Osteocyte (in vitro differentiated cells): Measurements from ENCODE around the gene MPP2. TPM values are rescaled to one million over a fixed set of nuclear protein-coding genes. Genes with fewer than 3 reads are reported as not detected.
A peak's percentile ranks its signal among the peaks of the same experiment; 100 is the strongest.

Experiments used
- DNase-seq: peaks from one replicate; pipeline ENCODE4 v3.0.0; 2021; ENCODE audit warnings: mixed read lengths; ENCODE audit not compliant: unreplicated experiment; ENCODE audit errors: extremely low spot score
- H3K27ac Mint-ChIP-seq: one replicate; pipeline ENCODE4 v1.8.0; 2021; ENCODE audit warnings: mild to moderate bottlenecking, mixed read lengths; ENCODE audit not compliant: unreplicated experiment
- H3K27me3 Mint-ChIP-seq: one replicate; pipeline ENCODE4 v1.8.0; 2021; ENCODE audit warnings: mixed read lengths; ENCODE audit not compliant: unreplicated experiment
- H3K36me3 Mint-ChIP-seq: one replicate; pipeline ENCODE4 v1.8.0; 2021; ENCODE audit warnings: mixed read lengths; ENCODE audit not compliant: unreplicated experiment
- H3K4me1 Mint-ChIP-seq: one replicate; pipeline ENCODE4 v1.8.0; 2021; ENCODE audit warnings: mixed read lengths; ENCODE audit not compliant: unreplicated experiment
- H3K4me3 Mint-ChIP-seq: one replicate; pipeline ENCODE4 v1.8.0; 2021; ENCODE audit warnings: mild to moderate bottlenecking, moderate library complexity, mixed read lengths; ENCODE audit not compliant: unreplicated experiment
- H3K9me3 Mint-ChIP-seq: one replicate; pipeline ENCODE4 v1.8.0; 2021; ENCODE audit warnings: mixed read lengths; ENCODE audit not compliant: unreplicated experiment
- CTCF ChIP-seq: fragments of 200-600 bp; sonication (generic); IDR thresholded peaks from 2 replicates; pipeline ENCODE4 v1.5.0; 2021; ENCODE audit warnings: antibody characterized with exemption, mild to moderate bottlenecking, moderate library complexity
- total RNA-seq: library from RNA; stranded (reverse); gene quantifications from 2 replicates; pipeline ENCODE4 v1.2.1, GENCODE V29; 2021

The MPP2 gene
- total RNA-seq, 1 donor from 2014 or later, result 3.5 TPM

- peaks cover 2% of the 10 kb centered on the region for H3K36me3 Mint-ChIP-seq
- no peaks in the 10 kb centered on the region for H3K9me3 Mint-ChIP-seq
- peaks cover 6% of the 10 kb centered on the region for H3K27me3 Mint-ChIP-seq
- peak overlapping the region; percentile 79 for H3K4me3 Mint-ChIP-seq
- H3K4me1 Mint-ChIP-seq, result peaks cover 18% of the 10 kb centered on the region
- TF ChIP-seq CTCF, result no peak
- no peak for DNase-seq
- peak overlapping the region; percentile 65 for H3K27ac Mint-ChIP-seq
Observed at GRCh38 chr17:43905985-43906852, 1.1 kb downstream of the MPP2 start.

- H3K4me3 Mint-ChIP-seq, result no peak overlapping the region
- peaks cover 2% of the 10 kb centered on the region for H3K36me3 Mint-ChIP-seq
- no peak overlapping the region for H3K27ac Mint-ChIP-seq
- peaks cover 25% of the 10 kb centered on the region for H3K4me1 Mint-ChIP-seq
- peaks cover 6% of the 10 kb centered on the region for H3K27me3 Mint-ChIP-seq
- no peaks in the 10 kb centered on the region for H3K9me3 Mint-ChIP-seq
- TF ChIP-seq CTCF, result no peak
- DNase-seq, result no peak
Observed at GRCh38 chr17:43905400-43905984, 1.8 kb downstream of the MPP2 start.

GRCh38 chr17:43901861-43902589 lies 5.3 kb downstream of the MPP2 start:
- Mint-ChIP-seq H3K27me3 (peaks cover 2% of the 10 kb centered on the region), H3K9me3 (no peaks in the 10 kb centered on the region), H3K36me3 (peaks cover 2% of the 10 kb centered on the region), H3K4me1 (peaks cover 18% of the 10 kb centered on the region), H3K4me3 (no peak overlapping the region), H3K27ac (no peak overlapping the region)
- no peak for TF ChIP-seq CTCF
- DNase-seq, result no peak

GRCh38 chr17:43900858-43901754 lies 6.2 kb downstream of the MPP2 start:
- no peak for DNase-seq
- no peaks in the 10 kb centered on the region for H3K9me3 Mint-ChIP-seq
- no peak overlapping the region for H3K27ac Mint-ChIP-seq
- no peak for TF ChIP-seq CTCF
- peaks cover 13% of the 10 kb centered on the region for H3K4me1 Mint-ChIP-seq
- H3K4me3 Mint-ChIP-seq, result peak overlapping the region; percentile 79
- H3K36me3 Mint-ChIP-seq, result peaks cover 2% of the 10 kb centered on the region
- H3K27me3 Mint-ChIP-seq, result peaks cover 6% of the 10 kb centered on the region
